ENCODE results near the gene GPC5. TPM values are rescaled to one million over a fixed set of nuclear protein-coding genes. Genes with fewer than 3 reads are reported as not detected.

The GPC5 gene
- total RNA-seq, 1 experiment from 2014 or later = 0.26 TPM

DNA sequence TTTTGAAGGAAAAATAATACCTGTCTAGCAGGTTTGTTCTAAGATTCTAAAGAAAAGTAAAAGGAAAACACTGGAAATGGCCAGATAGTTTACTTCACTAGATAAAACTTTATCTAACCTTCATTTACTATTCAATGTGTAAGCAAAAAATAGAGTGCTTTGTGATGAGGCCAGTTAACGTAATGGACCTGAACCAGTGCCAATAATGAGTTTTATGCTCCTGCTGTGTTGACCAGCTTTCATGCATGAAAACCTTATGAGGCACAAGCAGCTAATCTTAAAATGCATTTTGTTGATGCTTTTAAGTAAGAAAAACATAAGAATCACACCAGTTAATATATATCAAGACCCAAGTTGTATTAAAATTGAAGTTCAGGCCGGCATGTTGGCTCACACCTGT is 1211.0 kb downstream of the GPC5 start:
- DNase-seq (ENCODE audit: low read depth, low spot score) (no peak), ATAC-seq (no peak)
- no TSS peak for BruUV-seq (replicated peaks)
- Histone ChIP-seq H3K27me3 (ENCODE audit: control insufficient read depth, insufficient read depth, low read length) (no peaks in the 10 kb centered on the region), H3K4me1 (ENCODE audit: control insufficient read depth, insufficient read depth, low read length) (no peaks in the 10 kb centered on the region), H3K36me3 (ENCODE audit: control insufficient read depth, insufficient read depth, low read length) (no peaks in the 10 kb centered on the region), H3K4me3 (ENCODE audit: low read depth in 2 of 2, low read length in 2 of 2) (no peak overlapping the region), H3K27ac (ENCODE audit: low read length) (no peak overlapping the region), H3K9me3 (ENCODE audit: control insufficient read depth, insufficient read depth, low read depth, low read length) (no peaks in the 10 kb centered on the region)
- TF ChIP-seq, protein P1, sequence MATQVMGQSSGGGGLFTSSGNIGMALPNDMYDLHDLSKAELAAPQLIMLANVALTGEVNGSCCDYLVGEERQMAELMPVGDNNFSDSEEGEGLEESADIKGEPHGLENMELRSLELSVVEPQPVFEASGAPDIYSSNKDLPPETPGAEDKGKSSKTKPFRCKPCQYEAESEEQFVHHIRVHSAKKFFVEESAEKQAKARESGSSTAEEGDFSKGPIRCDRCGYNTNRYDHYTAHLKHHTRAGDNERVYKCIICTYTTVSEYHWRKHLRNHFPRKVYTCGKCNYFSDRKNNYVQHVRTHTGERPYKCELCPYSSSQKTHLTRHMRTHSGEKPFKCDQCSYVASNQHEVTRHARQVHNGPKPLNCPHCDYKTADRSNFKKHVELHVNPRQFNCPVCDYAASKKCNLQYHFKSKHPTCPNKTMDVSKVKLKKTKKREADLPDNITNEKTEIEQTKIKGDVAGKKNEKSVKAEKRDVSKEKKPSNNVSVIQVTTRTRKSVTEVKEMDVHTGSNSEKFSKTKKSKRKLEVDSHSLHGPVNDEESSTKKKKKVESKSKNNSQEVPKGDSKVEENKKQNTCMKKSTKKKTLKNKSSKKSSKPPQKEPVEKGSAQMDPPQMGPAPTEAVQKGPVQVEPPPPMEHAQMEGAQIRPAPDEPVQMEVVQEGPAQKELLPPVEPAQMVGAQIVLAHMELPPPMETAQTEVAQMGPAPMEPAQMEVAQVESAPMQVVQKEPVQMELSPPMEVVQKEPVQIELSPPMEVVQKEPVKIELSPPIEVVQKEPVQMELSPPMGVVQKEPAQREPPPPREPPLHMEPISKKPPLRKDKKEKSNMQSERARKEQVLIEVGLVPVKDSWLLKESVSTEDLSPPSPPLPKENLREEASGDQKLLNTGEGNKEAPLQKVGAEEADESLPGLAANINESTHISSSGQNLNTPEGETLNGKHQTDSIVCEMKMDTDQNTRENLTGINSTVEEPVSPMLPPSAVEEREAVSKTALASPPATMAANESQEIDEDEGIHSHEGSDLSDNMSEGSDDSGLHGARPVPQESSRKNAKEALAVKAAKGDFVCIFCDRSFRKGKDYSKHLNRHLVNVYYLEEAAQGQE (IDR thresholded peaks at IDR 0.05; ENCODE audit: insufficient read depth in 1 of 2, low read depth in 2 of 2, low read length in 1 of 2) = no peak
- TF ChIP-seq, protein P2, sequence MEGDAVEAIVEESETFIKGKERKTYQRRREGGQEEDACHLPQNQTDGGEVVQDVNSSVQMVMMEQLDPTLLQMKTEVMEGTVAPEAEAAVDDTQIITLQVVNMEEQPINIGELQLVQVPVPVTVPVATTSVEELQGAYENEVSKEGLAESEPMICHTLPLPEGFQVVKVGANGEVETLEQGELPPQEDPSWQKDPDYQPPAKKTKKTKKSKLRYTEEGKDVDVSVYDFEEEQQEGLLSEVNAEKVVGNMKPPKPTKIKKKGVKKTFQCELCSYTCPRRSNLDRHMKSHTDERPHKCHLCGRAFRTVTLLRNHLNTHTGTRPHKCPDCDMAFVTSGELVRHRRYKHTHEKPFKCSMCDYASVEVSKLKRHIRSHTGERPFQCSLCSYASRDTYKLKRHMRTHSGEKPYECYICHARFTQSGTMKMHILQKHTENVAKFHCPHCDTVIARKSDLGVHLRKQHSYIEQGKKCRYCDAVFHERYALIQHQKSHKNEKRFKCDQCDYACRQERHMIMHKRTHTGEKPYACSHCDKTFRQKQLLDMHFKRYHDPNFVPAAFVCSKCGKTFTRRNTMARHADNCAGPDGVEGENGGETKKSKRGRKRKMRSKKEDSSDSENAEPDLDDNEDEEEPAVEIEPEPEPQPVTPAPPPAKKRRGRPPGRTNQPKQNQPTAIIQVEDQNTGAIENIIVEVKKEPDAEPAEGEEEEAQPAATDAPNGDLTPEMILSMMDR (IDR thresholded peaks at IDR 0.05) = no peak
- TF ChIP-seq SIN3A (IDR thresholded peaks at IDR 0.05; ENCODE audit: borderline replicate concordance, insufficient read depth, low read depth, low read length) (no peak), TCF7L2 (IDR thresholded peaks at IDR 0.05; ENCODE audit: low read depth, low read length) (no peak), POLR2AphosphoS5 (IDR thresholded peaks at IDR 0.05; ENCODE audit: low read depth, low read length) (no peak)
- CTCF ChIA-PET = no interaction called here
- POLR2A ChIA-PET = no interaction called here
- in situ Hi-C loops (cut with HindIII; ENCODE audit: low pct_unique_long_range_greater_than_20kb, low sequenced_read_pairs) (no loop called here), intact Hi-C loops (cut with micrococcal nuclease; ENCODE audit: unreplicated experiment) (no loop called here)

DNA sequence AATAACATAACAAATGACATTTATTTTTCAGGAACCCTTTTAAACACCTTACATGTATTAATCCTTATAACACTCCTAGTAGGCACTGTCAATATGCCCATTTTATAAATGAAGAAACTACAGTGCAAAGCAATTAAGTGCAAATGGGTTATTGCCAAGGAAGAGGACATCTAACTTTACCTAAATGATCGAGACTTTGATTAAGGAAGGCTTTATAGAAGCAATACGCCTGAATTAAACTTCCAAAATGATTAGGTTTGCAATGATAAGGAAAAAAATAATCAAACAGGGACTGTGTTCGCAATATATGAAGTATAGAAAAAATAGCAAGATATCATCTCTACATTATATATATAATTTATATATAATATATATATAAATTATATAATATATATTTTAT is 1214.5 kb downstream of the GPC5 start:
- H3K36me3 ChIP-seq (ENCODE audit: control insufficient read depth, insufficient read depth, low read length) = no peaks in the 10 kb centered on the region
- TF ChIP-seq, protein P2 (IDR thresholded peaks at IDR 0.05) = no peak
- TF ChIP-seq, protein P1 (IDR thresholded peaks at IDR 0.05; ENCODE audit: insufficient read depth in 1 of 2, low read depth in 2 of 2, low read length in 1 of 2) = no peak
- TF ChIP-seq POLR2AphosphoS5 (IDR thresholded peaks at IDR 0.05; ENCODE audit: low read depth, low read length) (no peak), SIN3A (IDR thresholded peaks at IDR 0.05; ENCODE audit: borderline replicate concordance, insufficient read depth, low read depth, low read length) (no peak), TCF7L2 (IDR thresholded peaks at IDR 0.05; ENCODE audit: low read depth, low read length) (no peak)
- no peaks in the 10 kb centered on the region for H3K4me1 ChIP-seq (ENCODE audit: control insufficient read depth, insufficient read depth, low read length)
- POLR2A ChIA-PET = no interaction called here
- CTCF ChIA-PET = no interaction called here
- no TSS peak for BruUV-seq (replicated peaks)
- no peaks in the 10 kb centered on the region for H3K9me3 ChIP-seq (ENCODE audit: control insufficient read depth, insufficient read depth, low read depth, low read length)
- H3K27ac ChIP-seq (ENCODE audit: low read length) = no peak overlapping the region
- no peak for DNase-seq (ENCODE audit: low read depth, low spot score)
- no peaks in the 10 kb centered on the region for H3K27me3 ChIP-seq (ENCODE audit: control insufficient read depth, insufficient read depth, low read length)
- intact Hi-C loops (cut with micrococcal nuclease; ENCODE audit: unreplicated experiment) (no loop called here), in situ Hi-C loops (cut with HindIII; ENCODE audit: low pct_unique_long_range_greater_than_20kb, low sequenced_read_pairs) (no loop called here)
- no peak for ATAC-seq
- H3K4me3 ChIP-seq (ENCODE audit: low read depth in 2 of 2, low read length in 2 of 2) = no peak overlapping the region
